ENCODE measurements around the gene GMNC. TPM values are rescaled to one million over a fixed set of nuclear protein-coding genes. Genes with fewer than 3 reads are reported as not detected.

GMNC gene
- total RNA-seq, 6 donors from 2014 or later: 0.49 TPM; not detected in 5

DNA sequence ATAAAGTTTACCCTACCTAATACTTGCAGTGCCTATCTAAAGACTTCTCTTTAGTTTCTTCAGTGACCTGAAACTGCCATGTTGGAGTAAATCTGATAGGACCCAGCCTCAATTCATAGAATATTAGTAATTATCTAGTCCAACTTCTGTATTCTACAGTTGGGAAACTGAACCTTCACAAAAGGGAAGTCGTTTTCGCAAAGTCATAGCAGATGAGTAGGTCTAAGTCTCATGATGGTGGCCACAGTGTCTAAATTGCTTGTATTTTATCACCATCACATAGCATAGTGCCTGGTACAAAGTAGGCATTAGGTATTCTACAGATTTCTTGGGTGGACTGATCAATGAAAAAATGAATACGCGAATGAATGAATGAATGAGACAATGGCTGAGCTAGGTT, 8.4 kb downstream of the GMNC start:
- DNase-seq: no peak
- Histone ChIP-seq H3K4me3 (no peak overlapping the region), H3K27ac (no peak overlapping the region), H3K27me3 (no peaks in the 10 kb centered on the region), H3K36me3 (no peaks in the 10 kb centered on the region), H3K4me1 (no peaks in the 10 kb centered on the region), H3K9me3 (no peaks in the 10 kb centered on the region)
- ATAC-seq (ENCODE audit: low FRiP score in 2 of 2): no peak
- TF ChIP-seq, protein P1, sequence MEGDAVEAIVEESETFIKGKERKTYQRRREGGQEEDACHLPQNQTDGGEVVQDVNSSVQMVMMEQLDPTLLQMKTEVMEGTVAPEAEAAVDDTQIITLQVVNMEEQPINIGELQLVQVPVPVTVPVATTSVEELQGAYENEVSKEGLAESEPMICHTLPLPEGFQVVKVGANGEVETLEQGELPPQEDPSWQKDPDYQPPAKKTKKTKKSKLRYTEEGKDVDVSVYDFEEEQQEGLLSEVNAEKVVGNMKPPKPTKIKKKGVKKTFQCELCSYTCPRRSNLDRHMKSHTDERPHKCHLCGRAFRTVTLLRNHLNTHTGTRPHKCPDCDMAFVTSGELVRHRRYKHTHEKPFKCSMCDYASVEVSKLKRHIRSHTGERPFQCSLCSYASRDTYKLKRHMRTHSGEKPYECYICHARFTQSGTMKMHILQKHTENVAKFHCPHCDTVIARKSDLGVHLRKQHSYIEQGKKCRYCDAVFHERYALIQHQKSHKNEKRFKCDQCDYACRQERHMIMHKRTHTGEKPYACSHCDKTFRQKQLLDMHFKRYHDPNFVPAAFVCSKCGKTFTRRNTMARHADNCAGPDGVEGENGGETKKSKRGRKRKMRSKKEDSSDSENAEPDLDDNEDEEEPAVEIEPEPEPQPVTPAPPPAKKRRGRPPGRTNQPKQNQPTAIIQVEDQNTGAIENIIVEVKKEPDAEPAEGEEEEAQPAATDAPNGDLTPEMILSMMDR (IDR thresholded peaks at IDR 0.05): no peak
- whole genome bisulfite sequencing, 2 donors: 90 to 98% methylated on average over 4 of the region's 4 CpGs

DNA sequence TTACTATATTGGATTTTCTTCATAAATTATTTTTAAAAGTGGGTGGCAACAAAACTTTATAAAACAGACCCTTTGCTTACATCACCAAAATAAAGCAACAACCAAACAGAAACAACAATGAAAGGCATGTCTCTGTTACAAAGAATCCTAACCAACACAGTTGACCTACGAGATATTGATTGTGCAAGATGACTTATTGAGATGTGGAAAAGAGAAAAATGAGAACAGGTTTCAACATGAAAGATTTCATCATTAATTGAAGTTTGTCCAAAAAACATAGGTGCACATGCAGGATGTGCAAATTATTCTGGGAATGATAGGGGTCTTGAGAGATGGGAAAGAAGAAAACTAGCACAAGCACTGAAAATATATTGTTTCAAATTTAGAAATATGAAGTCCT, 9.0 kb downstream of the GMNC start:
- no peak for ATAC-seq (ENCODE audit: low FRiP score in 2 of 2)
- Histone ChIP-seq H3K4me1 (no peaks in the 10 kb centered on the region), H3K4me3 (no peak overlapping the region), H3K36me3 (no peaks in the 10 kb centered on the region), H3K27me3 (no peaks in the 10 kb centered on the region), H3K9me3 (no peaks in the 10 kb centered on the region), H3K27ac (no peak overlapping the region)
- WGBS, 2 donors: 42 to 52% methylated on average over 1 of the region's 1 CpG
- TF ChIP-seq POLR2AphosphoS5 (IDR thresholded peaks at IDR 0.05): no peak
- no peak for DNase-seq

DNA sequence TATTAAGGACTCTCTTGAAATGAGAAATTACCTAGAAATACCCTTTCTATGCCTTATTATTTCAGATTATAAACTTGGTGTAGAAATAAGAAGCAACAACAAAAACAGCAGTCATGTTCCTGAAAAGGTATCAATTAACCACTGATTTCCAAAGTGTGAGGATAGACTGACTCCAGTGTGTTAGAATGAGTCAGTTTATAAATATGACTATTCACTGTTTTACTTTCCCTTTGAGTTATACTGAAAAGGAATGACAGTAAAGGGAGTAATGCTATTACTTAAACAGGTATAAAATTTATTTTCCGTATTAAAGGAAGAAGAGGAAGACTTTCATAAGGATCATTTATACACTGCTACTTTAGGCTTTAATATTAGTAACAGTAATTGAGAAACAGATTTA, 12.9 kb downstream of the GMNC start:
- no peak for ATAC-seq (ENCODE audit: low FRiP score in 2 of 2)
- Histone ChIP-seq H3K4me3 (no peak overlapping the region), H3K36me3 (no peaks in the 10 kb centered on the region), H3K9me3 (no peaks in the 10 kb centered on the region), H3K27me3 (no peaks in the 10 kb centered on the region), H3K4me1 (no peaks in the 10 kb centered on the region), H3K27ac (no peak overlapping the region)
- WGBS, 2 donors: 90 to 100% methylated on average over 1 of the region's 1 CpG
- no peak for DNase-seq
- TF ChIP-seq POLR2AphosphoS5 (IDR thresholded peaks at IDR 0.05) (no peak), POLR2A (IDR thresholded peaks at IDR 0.05) (no peak), EP300 (IDR thresholded peaks at IDR 0.05) (no peak)
- TF ChIP-seq, protein P1 (IDR thresholded peaks at IDR 0.05): no peak

DNA sequence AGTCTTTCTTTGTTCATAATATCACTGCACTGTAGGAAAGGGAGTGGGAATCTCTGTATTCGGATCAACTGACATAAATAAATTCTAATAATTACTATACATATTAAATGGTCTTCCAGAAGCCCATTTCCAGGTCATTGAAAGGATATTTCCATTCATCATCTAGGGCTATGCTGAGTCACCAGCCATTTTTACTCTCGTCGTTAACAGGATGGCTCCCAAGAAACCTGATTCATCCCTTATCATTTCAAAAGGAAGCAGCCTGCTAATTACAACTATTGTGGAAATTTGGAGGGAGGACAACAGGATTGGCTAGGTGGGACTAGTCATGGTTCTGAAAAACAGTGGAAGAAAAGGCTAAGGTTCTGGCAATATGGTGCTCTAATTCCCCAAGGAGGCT, 13.6 kb downstream of the GMNC start:
- no peak overlapping the region for H3K27ac ChIP-seq
- no peaks in the 10 kb centered on the region for H3K36me3 ChIP-seq
- TF ChIP-seq EP300 (IDR thresholded peaks at IDR 0.05) (no peak), POLR2A (IDR thresholded peaks at IDR 0.05) (no peak), POLR2AphosphoS5 (IDR thresholded peaks at IDR 0.05) (no peak)
- TF ChIP-seq, protein P1 (IDR thresholded peaks at IDR 0.05): no peak
- DNase-seq (no peak), ATAC-seq (ENCODE audit: low FRiP score in 2 of 2) (no peak)
- 69 to 80% methylated on average over 3 of the region's 3 CpGs for WGBS, 2 donors
- H3K4me1 ChIP-seq: no peaks in the 10 kb centered on the region
- H3K4me3 ChIP-seq: no peak overlapping the region
- H3K27me3 ChIP-seq: no peaks in the 10 kb centered on the region
- no peaks in the 10 kb centered on the region for H3K9me3 ChIP-seq

DNA sequence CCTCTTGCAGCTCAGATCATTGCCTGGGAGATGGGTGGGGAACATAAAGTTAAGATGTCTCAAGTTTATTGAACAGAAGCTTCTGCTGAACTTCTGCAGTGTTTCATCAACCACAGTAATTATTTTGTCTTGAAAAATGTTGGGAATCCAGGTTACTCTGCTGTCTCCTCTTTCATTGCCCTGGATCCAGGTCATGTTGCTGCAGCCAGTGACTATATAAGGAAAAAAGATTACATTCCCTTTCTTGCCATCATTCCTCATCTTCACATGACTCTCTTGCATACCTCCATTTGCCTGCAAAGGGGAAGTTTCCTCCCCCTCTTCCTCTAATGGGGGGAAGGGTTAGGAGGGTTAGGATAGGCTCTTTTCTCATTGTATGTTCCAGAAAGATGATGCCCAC, 15.1 kb downstream of the GMNC start:
- no peaks in the 10 kb centered on the region for H3K9me3 ChIP-seq
- no peaks in the 10 kb centered on the region for H3K27me3 ChIP-seq
- H3K4me1 ChIP-seq: no peaks in the 10 kb centered on the region
- DNase-seq (no peak), ATAC-seq (ENCODE audit: low FRiP score in 2 of 2) (no peak)
- TF ChIP-seq POLR2A (IDR thresholded peaks at IDR 0.05): no peak
- no peak for TF ChIP-seq POLR2AphosphoS5 (IDR thresholded peaks at IDR 0.05)
- TF ChIP-seq, protein P1 (IDR thresholded peaks at IDR 0.05): no peak
- TF ChIP-seq EP300 (IDR thresholded peaks at IDR 0.05): no peak
- no peak overlapping the region for H3K4me3 ChIP-seq
- H3K27ac ChIP-seq: no peak overlapping the region
- H3K36me3 ChIP-seq: no peaks in the 10 kb centered on the region

Data from upper lobe of left lung (tissue), 6 donors.